ENCODE results near the gene PTPA.
"Not testable (repeated sequence)": the region's sequence is repeated elsewhere in the genome, so short reads cannot be mapped to it uniquely, and the experiment has no call there.

The PTPA gene

GRCh38 chr9:129160712-129161533 lies 49.7 kb downstream of the PTPA start:
- DNase-seq (ENCODE audit: low spot score), result peak; percentile 52

GRCh38 chr9:129161534-129161837 lies 50.3 kb downstream of the PTPA start:
- no peak for DNase-seq (ENCODE audit: low spot score)

GRCh38 chr9:129162497-129163197 lies 51.4 kb downstream of the PTPA start:
- no peak for DNase-seq (ENCODE audit: low spot score)

GRCh38 chr9:129163198-129163670 lies 52.0 kb downstream of the PTPA start:
- not testable (repeated sequence) for DNase-seq (ENCODE audit: low spot score)

- no peak for DNase-seq (ENCODE audit: low spot score)
These were observed 52.5 kb downstream of the PTPA start for GRCh38 chr9:129163753-129164152.

GRCh38 chr9:129164246-129164930 lies 53.2 kb downstream of the PTPA start:
- DNase-seq (ENCODE audit: low spot score), result peak; percentile 40

- no peak for DNase-seq (ENCODE audit: low spot score)
These were observed 54.0 kb downstream of the PTPA start for GRCh38 chr9:129165198-129165597.

- DNase-seq (ENCODE audit: low spot score), result peak; percentile 94
These were observed 55.7 kb downstream of the PTPA start for GRCh38 chr9:129166623-129167557.

- peak; percentile 24 for DNase-seq (ENCODE audit: low spot score)
These were observed 59.0 kb downstream of the PTPA start for GRCh38 chr9:129170229-129170628.

- no peak for DNase-seq (ENCODE audit: low spot score)
These were observed 61.0 kb downstream of the PTPA start for GRCh38 chr9:129171993-129172751.

GRCh38 chr9:129172816-129173215 lies 61.6 kb downstream of the PTPA start:
- DNase-seq (ENCODE audit: low spot score), result no peak

GRCh38 chr9:129173296-129174101 lies 62.3 kb downstream of the PTPA start:
- DNase-seq (ENCODE audit: low spot score), result no peak

GRCh38 chr9:129174102-129174723 lies 63.0 kb downstream of the PTPA start:
- peak; percentile 87 for DNase-seq (ENCODE audit: low spot score)

- peak; percentile 90 for DNase-seq (ENCODE audit: low spot score)
These were observed 63.7 kb downstream of the PTPA start for GRCh38 chr9:129174724-129175514.

- DNase-seq (ENCODE audit: low spot score), result no peak
These were observed 64.3 kb downstream of the PTPA start for GRCh38 chr9:129175515-129175824.

- peak; percentile 78 for DNase-seq (ENCODE audit: low spot score)
These were observed 64.8 kb downstream of the PTPA start for GRCh38 chr9:129175825-129176633.

GRCh38 chr9:129176701-129177442 lies 65.7 kb downstream of the PTPA start:
- no peak for DNase-seq (ENCODE audit: low spot score)
